ENCODE data around the gene DCP2.

- TF ChIP-seq, protein P1, sequence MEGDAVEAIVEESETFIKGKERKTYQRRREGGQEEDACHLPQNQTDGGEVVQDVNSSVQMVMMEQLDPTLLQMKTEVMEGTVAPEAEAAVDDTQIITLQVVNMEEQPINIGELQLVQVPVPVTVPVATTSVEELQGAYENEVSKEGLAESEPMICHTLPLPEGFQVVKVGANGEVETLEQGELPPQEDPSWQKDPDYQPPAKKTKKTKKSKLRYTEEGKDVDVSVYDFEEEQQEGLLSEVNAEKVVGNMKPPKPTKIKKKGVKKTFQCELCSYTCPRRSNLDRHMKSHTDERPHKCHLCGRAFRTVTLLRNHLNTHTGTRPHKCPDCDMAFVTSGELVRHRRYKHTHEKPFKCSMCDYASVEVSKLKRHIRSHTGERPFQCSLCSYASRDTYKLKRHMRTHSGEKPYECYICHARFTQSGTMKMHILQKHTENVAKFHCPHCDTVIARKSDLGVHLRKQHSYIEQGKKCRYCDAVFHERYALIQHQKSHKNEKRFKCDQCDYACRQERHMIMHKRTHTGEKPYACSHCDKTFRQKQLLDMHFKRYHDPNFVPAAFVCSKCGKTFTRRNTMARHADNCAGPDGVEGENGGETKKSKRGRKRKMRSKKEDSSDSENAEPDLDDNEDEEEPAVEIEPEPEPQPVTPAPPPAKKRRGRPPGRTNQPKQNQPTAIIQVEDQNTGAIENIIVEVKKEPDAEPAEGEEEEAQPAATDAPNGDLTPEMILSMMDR (IDR thresholded peaks at IDR 0.05): no peak
- TF ChIP-seq ZFX (IDR thresholded peaks at IDR 0.05; ENCODE audit: borderline replicate concordance): no peak
Observed at GRCh38 chr5:113020461-113021273, 44.1 kb downstream of the DCP2 start.

Data from 22Rv1 (cell line).